Ovary (tissue), 3 donors: ENCODE data around the gene RALA.
"Not testable (repeated sequence)": the region's sequence is repeated elsewhere in the genome, so short reads cannot be mapped to it uniquely, and the experiment has no call there.

Source experiments
- CTCF ChIP-seq, 3 donors: fragments of 450-650 bp in 2 of 3; fragments of 200-600 bp in 1 of 3; IDR thresholded peaks; one replicate each; pipeline versions ENCODE4 v1.5.1 to v1.8.0; 2016 to 2022; ENCODE audit warnings: antibody characterized with exemption in 3 of 3, mild to moderate bottlenecking in 1 of 3
- EP300 ChIP-seq: sonication (generic); formaldehyde crosslinking; IDR thresholded peaks from one replicate; pipeline ENCODE4 v1.6.1; 2017; ENCODE audit warnings: antibody characterized with exemption
- POLR2A ChIP-seq: fragments of 450-650 bp; IDR thresholded peaks from one replicate; pipeline ENCODE4 v1.6.1; 2017; ENCODE audit warnings: antibody characterized with exemption, mild to moderate bottlenecking, moderate library complexity
- donor health status: DM: no; HTN: no; CAD: no.

GRCh38 chr7:39693086-39693485 lies 69.7 kb downstream of the RALA start:
- not testable (repeated sequence) for TF ChIP-seq CTCF (IDR thresholded peaks at IDR 0.05); POLR2A; EP300
